GM19239 (cell line): ENCODE data around the gene PIKFYVE.
"Not testable (repeated sequence)": the region's sequence is repeated elsewhere in the genome, so short reads cannot be mapped to it uniquely, and the experiment has no call there.

ENCODE experiments used
- DNase-seq: peaks from one replicate; pipeline ENCODE4 v3.0.0; 2011; ENCODE audit warnings: low spot score; ENCODE audit not compliant: insufficient read length
- FAIRE-seq: peaks from 2 replicates; lab custom pipeline; 2011; peaks lifted over from hg19 to GRCh38; lab: Jason Lieb, UNC

PIKFYVE gene

GRCh38 chr2:208253600-208254117 is 12.4 kb upstream of the PIKFYVE start:
- DNase-seq (no peak), FAIRE-seq (no peak)

GRCh38 chr2:208254118-208254870 is 11.8 kb upstream of the PIKFYVE start:
- DNase-seq (peak; percentile 72), FAIRE-seq (peak; percentile 88)

- DNase-seq (peak; percentile 64), FAIRE-seq (peak; percentile 96)
These were observed 11.0 kb upstream of the PIKFYVE start, which contains the start of gene IDH1 for GRCh38 chr2:208254871-208255556. Gene IDH1, minus strand, starts transcription at chr2:208255071. Its CDS starts 3,520 bp downstream, at chr2:208251551.

- DNase-seq (no peak), FAIRE-seq (no peak)
These were observed 10.4 kb upstream of the PIKFYVE start for GRCh38 chr2:208255557-208256106.

- FAIRE-seq (no peak), DNase-seq (no peak)
These were observed 9.8 kb upstream of the PIKFYVE start for GRCh38 chr2:208256192-208256782.

GRCh38 chr2:208256849-208257813 is 8.9 kb upstream of the PIKFYVE start:
- DNase-seq, FAIRE-seq: not testable (repeated sequence)

- DNase-seq (no peak), FAIRE-seq (no peak)
These were observed 669 bp upstream of the PIKFYVE start for GRCh38 chr2:208265371-208265800.

GRCh38 chr2:208266553-208266893 is 468 bp downstream of the PIKFYVE start:
- DNase-seq (no peak), FAIRE-seq (no peak)

GRCh38 chr2:208266936-208267335 is 881 bp downstream of the PIKFYVE start:
- FAIRE-seq (no peak), DNase-seq (no peak)

- DNase-seq, FAIRE-seq: not testable (repeated sequence)
These were observed 1.5 kb downstream of the PIKFYVE start for GRCh38 chr2:208267526-208267925.

- no peak for DNase-seq
- no peak for FAIRE-seq
These were observed 2.3 kb downstream of the PIKFYVE start for GRCh38 chr2:208268156-208268952.

- no peak for FAIRE-seq
- no peak for DNase-seq
These were observed 3.0 kb downstream of the PIKFYVE start for GRCh38 chr2:208269091-208269490.

- FAIRE-seq (peak; percentile 40), DNase-seq (no peak)
These were observed 8.7 kb downstream of the PIKFYVE start for GRCh38 chr2:208274748-208275147.

- FAIRE-seq, result no peak
- no peak for DNase-seq
These were observed 12.5 kb downstream of the PIKFYVE start for GRCh38 chr2:208278549-208278948.

- FAIRE-seq, result no peak
- DNase-seq, result no peak
These were observed 13.2 kb downstream of the PIKFYVE start for GRCh38 chr2:208279236-208279635.

GRCh38 chr2:208280234-208280633 is 14.2 kb downstream of the PIKFYVE start:
- FAIRE-seq (no peak), DNase-seq (no peak)

GRCh38 chr2:208280933-208281332 is 14.9 kb downstream of the PIKFYVE start:
- DNase-seq (no peak), FAIRE-seq (no peak)

GRCh38 chr2:208285853-208286252 is 19.8 kb downstream of the PIKFYVE start:
- DNase-seq, result no peak
- FAIRE-seq, result no peak
